Loucy (cell line): ENCODE results near the gene UNC45A.

Experiments used
- EZH2phosphoT487 ChIP-seq: fragments of 200-600 bp; IDR thresholded peaks from 2 replicates; pipeline ENCODE4 v1.6.1; 2018; ENCODE audit warnings: antibody characterized with exemption, mild to moderate bottlenecking, moderate library complexity, borderline replicate concordance
- TF ChIP-seq, protein P1 (sequence below): fragments of 200-600 bp; sonication (generic); conservative IDR thresholded peaks from 2 replicates; pipeline ENCODE4 v1.5.1; 2014; ENCODE audit warnings: mild to moderate bottlenecking, antibody characterized with exemption, low read length

DNA sequence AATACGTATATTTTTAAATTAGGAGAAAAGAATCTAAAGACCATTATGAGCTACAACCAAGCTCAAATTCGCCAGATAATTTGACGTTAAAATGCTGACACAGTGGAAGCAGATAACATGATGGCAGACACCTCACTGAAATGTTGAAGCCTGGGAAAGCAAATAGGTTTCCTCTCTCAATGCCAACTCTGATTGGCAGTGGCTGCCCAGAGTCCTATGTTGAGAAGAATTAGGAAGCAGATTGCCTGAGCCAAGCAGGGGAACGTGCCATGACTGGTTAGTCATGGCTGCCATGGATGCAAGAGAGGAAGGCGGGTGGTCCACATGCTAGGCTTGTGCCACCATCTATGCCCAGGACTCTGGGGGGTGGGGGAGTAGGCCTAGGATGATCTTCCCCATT lies 3.2 kb downstream of the UNC45A start:
- TF ChIP-seq, protein P1, sequence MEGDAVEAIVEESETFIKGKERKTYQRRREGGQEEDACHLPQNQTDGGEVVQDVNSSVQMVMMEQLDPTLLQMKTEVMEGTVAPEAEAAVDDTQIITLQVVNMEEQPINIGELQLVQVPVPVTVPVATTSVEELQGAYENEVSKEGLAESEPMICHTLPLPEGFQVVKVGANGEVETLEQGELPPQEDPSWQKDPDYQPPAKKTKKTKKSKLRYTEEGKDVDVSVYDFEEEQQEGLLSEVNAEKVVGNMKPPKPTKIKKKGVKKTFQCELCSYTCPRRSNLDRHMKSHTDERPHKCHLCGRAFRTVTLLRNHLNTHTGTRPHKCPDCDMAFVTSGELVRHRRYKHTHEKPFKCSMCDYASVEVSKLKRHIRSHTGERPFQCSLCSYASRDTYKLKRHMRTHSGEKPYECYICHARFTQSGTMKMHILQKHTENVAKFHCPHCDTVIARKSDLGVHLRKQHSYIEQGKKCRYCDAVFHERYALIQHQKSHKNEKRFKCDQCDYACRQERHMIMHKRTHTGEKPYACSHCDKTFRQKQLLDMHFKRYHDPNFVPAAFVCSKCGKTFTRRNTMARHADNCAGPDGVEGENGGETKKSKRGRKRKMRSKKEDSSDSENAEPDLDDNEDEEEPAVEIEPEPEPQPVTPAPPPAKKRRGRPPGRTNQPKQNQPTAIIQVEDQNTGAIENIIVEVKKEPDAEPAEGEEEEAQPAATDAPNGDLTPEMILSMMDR, result no peak
- TF ChIP-seq EZH2phosphoT487, result no peak
